SK-N-SH treated with all-trans-retinoic acid at 6 μM for 48 hours (cell line): Measurements from ENCODE around the gene LDLRAD2.

Source experiments
- ATAC-seq: fragments of 200-7000 bp; cut with Tn5 transposase; 3 replicates; pipeline ENCODE4 v1.9.1; 2020; ENCODE audit warnings: mild to moderate bottlenecking, moderate library complexity
- ARNTL ChIP-seq: fragments of 450-650 bp; formaldehyde crosslinking; IDR thresholded peaks from 2 replicates; pipeline ENCODE4 v1.5.0; 2020; ENCODE audit warnings: low read depth, mild to moderate bottlenecking, moderate library complexity, borderline replicate concordance
- BACH2 ChIP-seq: fragments of 250-450 bp; sonication (Bioruptor Pico); IDR thresholded peaks from 2 replicates; pipeline ENCODE4 v1.9.0; 2021; ENCODE audit warnings: mild to moderate bottlenecking, borderline replicate concordance
- CSDC2 ChIP-seq: fragments of 250-450 bp; sonication (Bioruptor Pico); IDR thresholded peaks from 2 replicates; pipeline ENCODE4 v1.5.0; 2020; ENCODE audit warnings: mild to moderate bottlenecking, moderate library complexity
- ESRRG ChIP-seq: fragments of 250-450 bp; sonication (Bioruptor Pico); IDR thresholded peaks from 2 replicates; pipeline ENCODE4 v1.6.1; 2021; ENCODE audit warnings: mild to moderate bottlenecking
- GLIS3 ChIP-seq: fragments of 250-450 bp; sonication (Bioruptor Pico); IDR thresholded peaks from 2 replicates; pipeline ENCODE4 v1.5.0; 2020; ENCODE audit warnings: mild to moderate bottlenecking, moderate library complexity
- ISL1 ChIP-seq: fragments of 250-450 bp; sonication (Bioruptor Pico); IDR thresholded peaks from 2 replicates; pipeline ENCODE4 v2.1.2; 2022; ENCODE audit warnings: mild to moderate bottlenecking, moderate library complexity
- RARB ChIP-seq: fragments of 250-450 bp; sonication (Bioruptor Pico); IDR thresholded peaks from 2 replicates; pipeline ENCODE4 v1.8.0; 2021; ENCODE audit warnings: mild to moderate bottlenecking, moderate library complexity
- TOX ChIP-seq: fragments of 250-450 bp; sonication (Bioruptor Pico); IDR thresholded peaks from 2 replicates; pipeline ENCODE4 v1.8.0; 2021; ENCODE audit warnings: mild to moderate bottlenecking, moderate library complexity, borderline replicate concordance
- ZC3H10 ChIP-seq: fragments of 250-450 bp; sonication (Bioruptor Pico); IDR thresholded peaks from 2 replicates; pipeline ENCODE4 v1.5.1; 2021; ENCODE audit warnings: mild to moderate bottlenecking, moderate library complexity
- ZFP3 ChIP-seq: fragments of 250-450 bp; sonication (Bioruptor Pico); IDR thresholded peaks from 2 replicates; pipeline ENCODE4 v1.5.0; 2020; ENCODE audit warnings: mild to moderate bottlenecking, moderate library complexity
- ZFP30 ChIP-seq: fragments of 450-650 bp; formaldehyde crosslinking; IDR thresholded peaks from 2 replicates; pipeline ENCODE4 v1.5.0; 2022; ENCODE audit warnings: mild to moderate bottlenecking, moderate library complexity
- ZNF565 ChIP-seq: fragments of 450-650 bp; formaldehyde crosslinking; conservative IDR thresholded peaks from 2 replicates; pipeline ENCODE4 v1.5.0; 2020; ENCODE audit warnings: low read depth, mild to moderate bottlenecking, moderate library complexity
- ZNF70 ChIP-seq: fragments of 450-650 bp; formaldehyde crosslinking; IDR thresholded peaks from 2 replicates; pipeline ENCODE4 v1.5.0; 2020; ENCODE audit warnings: mild to moderate bottlenecking, moderate library complexity
- ZNF8 ChIP-seq: fragments of 450-650 bp; formaldehyde crosslinking; IDR thresholded peaks from 2 replicates; pipeline ENCODE4 v1.5.0; 2020; ENCODE audit warnings: mild to moderate bottlenecking, moderate library complexity
- TF ChIP-seq, protein P1 (sequence below): fragments of 250-450 bp; sonication (Bioruptor Pico); IDR thresholded peaks from 2 replicates; pipeline ENCODE4 v1.5.1; 2021; ENCODE audit warnings: mild to moderate bottlenecking, moderate library complexity
- TF ChIP-seq, protein P2 (sequence below): fragments of 250-450 bp; sonication (Bioruptor Pico); IDR thresholded peaks from 2 replicates; pipeline ENCODE4 v1.8.0; 2021; ENCODE audit warnings: low read depth, mild to moderate bottlenecking, moderate library complexity, borderline replicate concordance
- TF ChIP-seq, protein P3 (sequence below): fragments of 250-450 bp; sonication (Bioruptor Pico); IDR thresholded peaks from 2 replicates; pipeline ENCODE4 v1.5.1; 2020; ENCODE audit warnings: low read depth, mild to moderate bottlenecking, moderate library complexity
- TF ChIP-seq, protein P4 (sequence below): fragments of 250-450 bp; sonication (Bioruptor Pico); IDR thresholded peaks from 2 replicates; pipeline ENCODE4 v1.8.0; 2020; ENCODE audit warnings: mild to moderate bottlenecking, moderate library complexity, borderline replicate concordance

The LDLRAD2 gene

GRCh38 chr1:21840981-21841380 is 28.9 kb downstream of the LDLRAD2 start:
- ATAC-seq: no peak; the same call in 2 of the 3 replicates
- TF ChIP-seq RARB (CRISPR knock-in tag): no peak
- no peak for TF ChIP-seq ZNF8 (CRISPR knock-in tag)
- TF ChIP-seq, protein P1, sequence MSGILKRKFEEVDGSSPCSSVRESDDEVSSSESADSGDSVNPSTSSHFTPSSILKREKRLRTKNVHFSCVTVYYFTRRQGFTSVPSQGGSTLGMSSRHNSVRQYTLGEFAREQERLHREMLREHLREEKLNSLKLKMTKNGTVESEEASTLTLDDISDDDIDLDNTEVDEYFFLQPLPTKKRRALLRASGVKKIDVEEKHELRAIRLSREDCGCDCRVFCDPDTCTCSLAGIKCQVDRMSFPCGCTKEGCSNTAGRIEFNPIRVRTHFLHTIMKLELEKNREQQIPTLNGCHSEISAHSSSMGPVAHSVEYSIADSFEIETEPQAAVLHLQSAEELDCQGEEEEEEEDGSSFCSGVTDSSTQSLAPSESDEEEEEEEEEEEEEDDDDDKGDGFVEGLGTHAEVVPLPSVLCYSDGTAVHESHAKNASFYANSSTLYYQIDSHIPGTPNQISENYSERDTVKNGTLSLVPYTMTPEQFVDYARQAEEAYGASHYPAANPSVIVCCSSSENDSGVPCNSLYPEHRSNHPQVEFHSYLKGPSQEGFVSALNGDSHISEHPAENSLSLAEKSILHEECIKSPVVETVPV (CRISPR knock-in tag): no peak
- TF ChIP-seq ISL1 (CRISPR knock-in tag): no peak
- TF ChIP-seq CSDC2 (CRISPR knock-in tag): no peak
- TF ChIP-seq, protein P2, sequence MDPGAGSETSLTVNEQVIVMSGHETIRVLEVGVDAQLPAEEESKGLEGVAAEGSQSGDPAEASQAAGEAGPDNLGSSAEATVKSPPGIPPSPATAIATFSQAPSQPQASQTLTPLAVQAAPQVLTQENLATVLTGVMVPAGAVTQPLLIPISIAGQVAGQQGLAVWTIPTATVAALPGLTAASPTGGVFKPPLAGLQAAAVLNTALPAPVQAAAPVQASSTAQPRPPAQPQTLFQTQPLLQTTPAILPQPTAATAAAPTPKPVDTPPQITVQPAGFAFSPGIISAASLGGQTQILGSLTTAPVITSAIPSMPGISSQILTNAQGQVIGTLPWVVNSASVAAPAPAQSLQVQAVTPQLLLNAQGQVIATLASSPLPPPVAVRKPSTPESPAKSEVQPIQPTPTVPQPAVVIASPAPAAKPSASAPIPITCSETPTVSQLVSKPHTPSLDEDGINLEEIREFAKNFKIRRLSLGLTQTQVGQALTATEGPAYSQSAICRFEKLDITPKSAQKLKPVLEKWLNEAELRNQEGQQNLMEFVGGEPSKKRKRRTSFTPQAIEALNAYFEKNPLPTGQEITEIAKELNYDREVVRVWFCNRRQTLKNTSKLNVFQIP (CRISPR knock-in tag): no peak
- no peak for TF ChIP-seq BACH2 (CRISPR knock-in tag)

DNA sequence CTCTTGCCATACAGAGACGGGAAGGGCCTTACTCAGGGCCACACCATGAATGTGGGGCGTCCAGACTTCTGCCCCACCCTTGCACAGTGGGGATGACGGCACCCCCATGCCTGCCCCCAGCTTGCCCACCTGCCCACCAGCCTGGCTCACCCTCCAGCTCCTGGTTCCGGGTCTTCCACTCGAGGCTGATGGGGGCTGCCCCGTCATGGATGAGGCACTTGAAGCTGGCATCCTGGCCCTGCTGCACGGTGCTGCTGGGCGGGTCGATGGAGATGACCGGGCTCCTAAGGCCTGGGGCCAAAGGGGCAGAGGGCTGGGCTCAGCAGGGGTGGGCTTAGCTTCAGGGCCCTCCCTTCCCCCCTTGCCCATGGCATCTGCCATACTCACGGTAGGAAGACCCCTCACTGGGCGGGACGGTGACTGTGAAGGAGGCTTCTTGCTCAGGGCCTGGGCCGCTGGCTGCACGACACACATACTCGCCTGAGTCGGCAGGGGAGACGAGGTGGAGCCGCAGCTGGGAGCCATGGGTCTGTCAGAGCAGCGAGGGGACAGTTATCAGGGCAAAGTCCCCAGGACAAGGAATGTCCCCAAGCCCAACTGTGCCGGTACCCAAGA is 29.9 kb downstream of the LDLRAD2 start:
- ATAC-seq: no peak
- TF ChIP-seq ZNF565 (CRISPR knock-in tag) (no peak), ZFP3 (CRISPR knock-in tag) (no peak), ZNF8 (CRISPR knock-in tag) (no peak), BACH2 (CRISPR knock-in tag) (no peak), ISL1 (CRISPR knock-in tag) (no peak), TOX (CRISPR knock-in tag) (no peak), GLIS3 (CRISPR knock-in tag) (no peak), ZFP30 (CRISPR knock-in tag) (no peak), ESRRG (CRISPR knock-in tag) (no peak), ZNF70 (CRISPR knock-in tag) (no peak)
- TF ChIP-seq, protein P3, sequence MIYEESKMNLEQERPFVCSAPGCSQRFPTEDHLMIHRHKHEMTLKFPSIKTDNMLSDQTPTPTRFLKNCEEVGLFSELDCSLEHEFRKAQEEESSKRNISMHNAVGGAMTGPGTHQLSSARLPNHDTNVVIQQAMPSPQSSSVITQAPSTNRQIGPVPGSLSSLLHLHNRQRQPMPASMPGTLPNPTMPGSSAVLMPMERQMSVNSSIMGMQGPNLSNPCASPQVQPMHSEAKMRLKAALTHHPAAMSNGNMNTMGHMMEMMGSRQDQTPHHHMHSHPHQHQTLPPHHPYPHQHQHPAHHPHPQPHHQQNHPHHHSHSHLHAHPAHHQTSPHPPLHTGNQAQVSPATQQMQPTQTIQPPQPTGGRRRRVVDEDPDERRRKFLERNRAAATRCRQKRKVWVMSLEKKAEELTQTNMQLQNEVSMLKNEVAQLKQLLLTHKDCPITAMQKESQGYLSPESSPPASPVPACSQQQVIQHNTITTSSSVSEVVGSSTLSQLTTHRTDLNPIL (CRISPR knock-in tag): no peak
- TF ChIP-seq, protein P2 (CRISPR knock-in tag): no peak

- no peak for ATAC-seq
- TF ChIP-seq CSDC2 (CRISPR knock-in tag) (no peak), ZC3H10 (no peak), ZFP3 (CRISPR knock-in tag) (no peak), ZNF565 (CRISPR knock-in tag) (no peak), GLIS3 (CRISPR knock-in tag) (no peak), TOX (CRISPR knock-in tag) (no peak), BACH2 (CRISPR knock-in tag) (no peak), ZNF8 (CRISPR knock-in tag) (no peak), ARNTL (CRISPR knock-in tag) (no peak)
- TF ChIP-seq, protein P1 (CRISPR knock-in tag): no peak
- TF ChIP-seq, protein P2 (CRISPR knock-in tag): no peak
- TF ChIP-seq, protein P4, sequence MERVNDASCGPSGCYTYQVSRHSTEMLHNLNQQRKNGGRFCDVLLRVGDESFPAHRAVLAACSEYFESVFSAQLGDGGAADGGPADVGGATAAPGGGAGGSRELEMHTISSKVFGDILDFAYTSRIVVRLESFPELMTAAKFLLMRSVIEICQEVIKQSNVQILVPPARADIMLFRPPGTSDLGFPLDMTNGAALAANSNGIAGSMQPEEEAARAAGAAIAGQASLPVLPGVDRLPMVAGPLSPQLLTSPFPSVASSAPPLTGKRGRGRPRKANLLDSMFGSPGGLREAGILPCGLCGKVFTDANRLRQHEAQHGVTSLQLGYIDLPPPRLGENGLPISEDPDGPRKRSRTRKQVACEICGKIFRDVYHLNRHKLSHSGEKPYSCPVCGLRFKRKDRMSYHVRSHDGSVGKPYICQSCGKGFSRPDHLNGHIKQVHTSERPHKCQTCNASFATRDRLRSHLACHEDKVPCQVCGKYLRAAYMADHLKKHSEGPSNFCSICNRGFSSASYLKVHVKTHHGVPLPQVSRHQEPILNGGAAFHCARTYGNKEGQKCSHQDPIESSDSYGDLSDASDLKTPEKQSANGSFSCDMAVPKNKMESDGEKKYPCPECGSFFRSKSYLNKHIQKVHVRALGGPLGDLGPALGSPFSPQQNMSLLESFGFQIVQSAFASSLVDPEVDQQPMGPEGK (CRISPR knock-in tag): no peak
- TF ChIP-seq, all 23 proteins: peak for 0
Measured at GRCh38 chr1:21842606-21843162, 30.6 kb downstream of the LDLRAD2 start.
